GM19023 (cell line): ENCODE results near the gene FCGR3B.
"Not testable (repeated sequence)": the region's sequence is repeated elsewhere in the genome, so short reads cannot be mapped to it uniquely, and the experiment has no call there.

Experiments used
- ATAC-seq: cut with Tn5 transposase; IDR thresholded peaks from one replicate; pipeline ENCODE4 v1.9.1; 2021; ENCODE audit warnings: mild to moderate bottlenecking, moderate library complexity; ENCODE audit not compliant: unreplicated experiment

The FCGR3B gene

DNA sequence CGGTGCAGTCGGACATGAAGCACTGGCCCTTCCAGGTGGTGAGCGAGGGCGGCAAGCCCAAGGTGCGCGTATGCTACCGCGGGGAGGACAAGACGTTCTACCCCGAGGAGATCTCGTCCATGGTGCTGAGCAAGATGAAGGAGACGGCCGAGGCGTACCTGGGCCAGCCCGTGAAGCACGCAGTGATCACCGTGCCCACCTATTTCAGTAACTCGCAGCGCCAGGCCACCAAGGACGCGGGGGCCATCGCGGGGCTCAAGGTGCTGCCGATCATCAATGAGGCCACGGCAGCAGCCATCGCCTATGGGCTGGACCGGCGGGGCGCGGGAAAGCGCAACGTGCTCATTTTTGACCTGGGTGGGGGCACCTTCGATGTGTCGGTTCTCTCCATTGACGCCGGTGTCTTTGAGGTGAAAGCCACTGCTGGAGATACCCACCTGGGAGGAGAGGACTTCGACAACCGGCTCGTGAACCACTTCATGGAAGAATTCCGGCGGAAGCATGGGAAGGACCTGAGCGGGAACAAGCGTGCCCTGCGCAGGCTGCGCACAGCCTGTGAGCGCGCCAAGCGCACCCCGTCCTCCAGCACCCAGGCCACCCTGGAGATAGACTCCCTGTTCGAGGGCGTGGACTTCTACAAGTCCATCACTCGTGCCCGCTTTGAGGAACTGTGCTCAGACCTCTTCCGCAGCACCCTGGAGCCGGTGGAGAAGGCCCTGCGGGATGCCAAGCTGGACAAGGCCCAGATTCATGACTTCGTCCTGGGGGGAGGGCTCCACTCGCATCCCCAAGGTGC, 24.2 kb downstream of the FCGR3B start:
- ATAC-seq = not testable (repeated sequence)

GRCh38 chr1:161605762-161606540, 25.0 kb downstream of the FCGR3B start:
- ATAC-seq = not testable (repeated sequence)

- ATAC-seq = not testable (repeated sequence)
These were observed 26.0 kb downstream of the FCGR3B start for GRCh38 chr1:161605024-161605423.

DNA sequence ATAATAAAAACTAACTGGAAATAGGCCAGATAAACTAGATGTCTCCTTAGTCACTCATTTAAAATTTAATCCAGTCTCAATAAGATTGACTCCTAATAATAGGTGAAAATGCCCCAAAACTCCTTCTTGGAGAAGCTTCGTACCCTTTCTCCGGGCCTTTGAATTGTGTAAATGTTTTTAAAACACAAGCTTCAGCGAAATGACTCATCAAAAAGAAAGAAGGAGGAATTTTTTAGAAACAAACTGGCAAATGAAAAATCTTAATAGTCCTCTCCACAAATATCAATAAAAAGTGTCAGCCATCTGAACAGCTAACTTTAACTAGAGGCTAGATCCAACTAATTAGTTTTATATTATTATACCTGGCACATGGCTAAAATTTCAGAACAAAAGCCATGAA, 33.9 kb downstream of the FCGR3B start:
- not testable (repeated sequence) for ATAC-seq

- not testable (repeated sequence) for ATAC-seq
These were observed 35.4 kb downstream of the FCGR3B start for GRCh38 chr1:161595583-161595982.

DNA sequence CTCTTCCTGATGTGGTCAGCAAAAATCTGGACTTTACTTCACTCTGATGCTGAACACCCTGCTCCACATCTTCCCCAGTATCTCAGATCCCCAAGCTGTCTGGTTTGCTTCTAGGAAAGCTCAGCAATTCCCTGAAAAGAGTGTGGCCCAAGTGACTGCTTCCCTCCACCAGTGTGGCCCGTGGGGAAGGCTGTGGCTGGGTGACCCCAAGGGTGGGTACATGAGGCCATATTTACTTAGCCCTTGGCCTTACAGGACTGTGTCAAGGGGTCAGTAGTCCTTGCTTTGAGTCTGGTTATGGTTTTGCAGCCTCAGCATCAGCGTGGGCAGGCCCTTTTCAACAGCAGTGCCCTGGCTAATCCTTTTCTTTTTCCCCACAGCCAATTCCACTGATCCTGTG, 35.8 kb downstream of the FCGR3B start:
- ATAC-seq = not testable (repeated sequence)

GRCh38 chr1:161594269-161594984, 36.5 kb downstream of the FCGR3B start:
- ATAC-seq = not testable (repeated sequence)

DNA sequence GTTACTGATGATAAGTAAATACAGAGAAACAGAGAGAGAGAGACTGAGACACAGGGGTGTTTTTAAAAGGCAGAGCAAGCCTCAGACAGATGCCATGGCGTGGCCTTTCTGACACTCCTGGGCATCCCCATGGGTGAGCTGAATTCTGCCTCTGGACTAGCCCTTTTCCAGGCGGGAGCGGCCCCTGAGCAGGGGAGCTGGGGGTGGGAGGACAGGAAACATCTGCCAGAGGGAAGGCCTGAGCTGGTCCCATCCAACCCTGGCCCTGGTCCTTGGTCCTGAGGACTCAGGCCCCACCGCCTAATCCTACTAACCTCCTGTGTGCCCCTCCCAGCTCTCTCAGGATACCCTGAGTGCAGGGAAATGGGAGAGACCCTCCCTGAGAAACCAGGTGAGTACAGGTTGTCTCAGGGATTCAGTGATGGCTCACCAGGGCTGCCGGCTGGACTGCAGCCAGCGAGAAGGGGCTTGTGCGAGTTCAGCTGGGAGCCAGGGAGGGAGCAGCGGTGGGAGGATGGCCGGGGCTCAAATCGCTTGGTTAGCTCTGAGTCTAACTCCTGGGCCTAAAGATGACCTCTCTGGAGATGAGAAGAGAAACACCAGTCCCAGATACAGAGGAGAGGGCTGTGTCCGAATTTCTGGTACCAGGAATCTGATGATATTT, 37.8 kb downstream of the FCGR3B start:
- ATAC-seq = not testable (repeated sequence)

- ATAC-seq = not testable (repeated sequence)
These were observed 38.4 kb downstream of the FCGR3B start for GRCh38 chr1:161592586-161592985.

GRCh38 chr1:161589920-161590319, 41.1 kb downstream of the FCGR3B start:
- not testable (repeated sequence) for ATAC-seq

GRCh38 chr1:161589365-161589764, 41.6 kb downstream of the FCGR3B start:
- ATAC-seq = not testable (repeated sequence)

DNA sequence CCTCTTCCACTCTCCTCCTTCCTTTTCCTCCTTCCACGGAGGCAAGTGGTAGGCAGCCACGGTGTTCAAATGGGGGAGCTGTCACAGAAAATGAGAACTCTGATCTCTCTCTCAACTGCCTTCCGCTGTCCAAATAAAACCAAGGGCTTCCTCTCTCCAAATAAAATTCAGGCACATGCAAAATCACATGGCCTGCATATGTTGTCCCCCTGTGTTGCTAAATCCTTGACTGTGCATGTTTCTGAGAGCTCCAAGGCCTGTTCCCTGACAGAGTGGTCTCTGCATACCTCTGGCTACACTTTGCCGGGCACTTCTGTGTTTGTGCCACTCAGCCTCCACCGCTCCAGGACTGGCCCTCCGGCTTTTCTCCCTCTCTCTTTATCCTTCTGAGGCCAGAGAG, 42.4 kb downstream of the FCGR3B start:
- not testable (repeated sequence) for ATAC-seq

DNA sequence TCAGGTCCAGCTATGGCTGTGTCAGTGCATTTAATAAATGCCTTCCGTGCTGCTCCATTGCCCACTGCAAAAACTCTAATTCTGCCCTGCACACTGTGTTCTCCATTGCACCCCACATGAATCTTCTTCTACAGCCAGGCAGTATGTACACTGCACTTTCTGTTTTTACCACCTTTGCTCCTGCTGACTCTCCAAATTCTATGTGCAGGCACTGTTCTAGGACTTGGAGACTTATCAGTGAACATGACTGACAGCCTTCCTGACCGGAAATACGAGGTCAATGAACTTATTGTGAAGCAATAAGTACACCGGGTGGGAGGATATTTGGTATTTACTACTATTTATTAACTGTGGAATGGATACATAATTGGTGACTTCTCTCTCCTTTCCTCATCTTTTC, 48.1 kb downstream of the FCGR3B start:
- ATAC-seq = not testable (repeated sequence)

GRCh38 chr1:161580879-161581537, 50.0 kb downstream of the FCGR3B start:
- ATAC-seq = not testable (repeated sequence)

DNA sequence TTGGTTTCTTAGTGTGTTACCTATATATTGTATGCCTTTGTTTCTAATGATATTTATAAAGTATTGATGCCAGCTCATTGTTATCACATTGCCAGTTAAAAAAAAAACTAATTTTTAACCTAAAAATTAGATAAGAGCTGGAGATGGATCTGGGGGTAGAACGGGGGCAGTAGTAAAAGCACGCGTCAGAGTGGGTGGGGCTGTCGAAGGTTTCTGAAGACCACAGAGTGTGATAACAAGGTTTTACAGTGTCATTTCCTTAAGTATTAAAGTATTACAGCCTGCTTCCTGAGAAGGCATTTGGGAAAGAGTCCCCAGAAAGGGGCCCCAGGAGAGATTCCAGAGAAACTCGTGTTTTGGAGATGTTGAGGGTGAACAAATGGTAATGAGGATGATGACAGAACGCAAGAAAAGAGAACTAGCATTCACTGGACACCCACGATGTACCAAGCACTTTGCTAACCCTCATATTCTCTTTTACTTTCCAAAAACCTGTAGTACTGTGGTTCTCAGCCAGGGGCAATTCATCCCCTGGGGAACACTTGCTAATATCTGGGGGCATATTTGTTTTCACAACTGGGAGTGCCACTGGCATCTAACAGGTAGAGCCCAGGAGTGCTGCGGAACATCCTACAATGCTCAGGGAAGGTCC, 51.0 kb downstream of the FCGR3B start:
- not testable (repeated sequence) for ATAC-seq

DNA sequence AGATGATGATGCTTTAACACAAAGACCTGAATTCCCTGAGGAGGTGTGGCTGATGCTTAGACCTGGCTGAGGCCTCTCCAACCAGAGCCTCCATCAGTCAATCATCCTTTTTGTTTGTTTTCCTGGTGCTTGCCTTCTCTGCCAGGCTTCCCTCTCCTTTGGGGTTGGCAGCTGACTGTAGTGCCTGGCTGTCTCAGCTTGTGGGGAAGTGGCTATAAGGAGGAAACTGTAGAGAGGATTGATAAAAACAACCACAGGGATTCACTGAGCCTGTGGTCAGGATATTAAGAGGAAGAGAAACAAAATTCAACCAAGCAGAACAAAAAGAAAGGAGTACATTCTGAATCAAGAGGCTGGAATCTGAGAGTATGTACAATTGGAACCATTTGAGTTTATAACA, 54.3 kb downstream of the FCGR3B start:
- not testable (repeated sequence) for ATAC-seq
